ENCODE data around the gene GMPPA.

- TF ChIP-seq, protein P1, sequence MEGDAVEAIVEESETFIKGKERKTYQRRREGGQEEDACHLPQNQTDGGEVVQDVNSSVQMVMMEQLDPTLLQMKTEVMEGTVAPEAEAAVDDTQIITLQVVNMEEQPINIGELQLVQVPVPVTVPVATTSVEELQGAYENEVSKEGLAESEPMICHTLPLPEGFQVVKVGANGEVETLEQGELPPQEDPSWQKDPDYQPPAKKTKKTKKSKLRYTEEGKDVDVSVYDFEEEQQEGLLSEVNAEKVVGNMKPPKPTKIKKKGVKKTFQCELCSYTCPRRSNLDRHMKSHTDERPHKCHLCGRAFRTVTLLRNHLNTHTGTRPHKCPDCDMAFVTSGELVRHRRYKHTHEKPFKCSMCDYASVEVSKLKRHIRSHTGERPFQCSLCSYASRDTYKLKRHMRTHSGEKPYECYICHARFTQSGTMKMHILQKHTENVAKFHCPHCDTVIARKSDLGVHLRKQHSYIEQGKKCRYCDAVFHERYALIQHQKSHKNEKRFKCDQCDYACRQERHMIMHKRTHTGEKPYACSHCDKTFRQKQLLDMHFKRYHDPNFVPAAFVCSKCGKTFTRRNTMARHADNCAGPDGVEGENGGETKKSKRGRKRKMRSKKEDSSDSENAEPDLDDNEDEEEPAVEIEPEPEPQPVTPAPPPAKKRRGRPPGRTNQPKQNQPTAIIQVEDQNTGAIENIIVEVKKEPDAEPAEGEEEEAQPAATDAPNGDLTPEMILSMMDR (IDR thresholded peaks at IDR 0.05) = no peak
- no peak for TF ChIP-seq POLR2AphosphoS5 (IDR thresholded peaks at IDR 0.05)
These were observed 18.7 kb upstream of the GMPPA start for GRCh38 chr2:219480004-219480403.
